Coronary artery (tissue), 2 donors: ENCODE results near the gene COMMD7.
A peak's percentile ranks its signal among the peaks of the same experiment; 100 is the strongest.

Source experiments
- DNase-seq: peaks from one replicate; pipeline ENCODE4 v3.0.0-alpha.2; 2017; ENCODE audit warnings: low spot score
- H3K27ac ChIP-seq, 2 donors: fragments of 200-600 bp; sonication (generic); one replicate each; pipeline ENCODE4 v1.5.1; 2016 to 2019
- H3K4me3 ChIP-seq: fragments of 200-600 bp; sonication (generic); 2 replicates; pipeline ENCODE4 v1.5.1; 2016; ENCODE audit warnings: mild to moderate bottlenecking, moderate library complexity
- CTCF ChIP-seq: fragments of 200-600 bp; sonication (generic); IDR thresholded peaks from one replicate; pipeline ENCODE4 v1.5.1; 2019; ENCODE audit warnings: antibody characterized with exemption

COMMD7 gene

GRCh38 chr20:32655903-32656512 is 87.3 kb downstream of the COMMD7 start:
- no peak overlapping the region for H3K27ac ChIP-seq
- H3K4me3 ChIP-seq = no peak overlapping the region
- no peak for DNase-seq
- no peak for TF ChIP-seq CTCF

- peak; percentile 72 for TF ChIP-seq CTCF
- no peak overlapping the region for H3K27ac ChIP-seq
- DNase-seq = peak; percentile 83
- no peak overlapping the region for H3K4me3 ChIP-seq
These were observed 90.3 kb downstream of the COMMD7 start for GRCh38 chr20:32652739-32653526.
